Breast epithelium (tissue), 4 donors: ENCODE data around the gene MTUS2. TPM values are rescaled to one million over a fixed set of nuclear protein-coding genes. Genes with fewer than 3 reads are reported as not detected.

Experiments used
- DNase-seq, 2 donors: peaks; one replicate each; pipeline ENCODE4 v3.0.0-alpha.2; 2019; ENCODE audit warnings: low spot score in 2 of 2
- H3K27ac ChIP-seq, 2 donors: fragments of 200-600 bp; sonication (generic) in 1 of 2; one replicate each; pipeline ENCODE4 v1.5.1; 2016 to 2019; ENCODE audit warnings: mild to moderate bottlenecking in 1 of 2
- H3K27me3 ChIP-seq, 2 donors: fragments of 200-600 bp; sonication (generic) in 1 of 2; one replicate each; pipeline versions ENCODE4 v1.5.1 to v1.6.0; 2017 to 2019; ENCODE audit warnings: control low read depth in 1 of 2, mild to moderate bottlenecking in 1 of 2
- H3K36me3 ChIP-seq: fragments of 200-600 bp; one replicate; pipeline ENCODE4 v1.5.1; 2019
- H3K4me1 ChIP-seq, 2 donors: fragments of 200-600 bp; sonication (generic); one replicate each; pipeline ENCODE4 v1.5.1; 2016 to 2019; ENCODE audit warnings: control low read depth in 1 of 2
- H3K4me3 ChIP-seq, 3 donors: fragments of 200-600 bp; sonication (generic); 1 replicate in 2 of 3; 2 replicates in 1 of 3; pipeline ENCODE4 v1.5.1; 2016 to 2019; ENCODE audit warnings: mild to moderate bottlenecking in 3 of 3, moderate library complexity in 2 of 3
- H3K9me3 ChIP-seq, 2 donors: fragments of 200-600 bp; sonication (generic) in 1 of 2; one replicate each; pipeline ENCODE4 v1.5.1; 2016 to 2019; ENCODE audit warnings: control low read depth in 1 of 2
- POLR2A ChIP-seq: fragments of 450-650 bp; IDR thresholded peaks from one replicate; pipeline ENCODE4 v1.6.1; 2016; ENCODE audit warnings: antibody characterized with exemption, mild to moderate bottlenecking, moderate library complexity
- POLR2AphosphoS5 ChIP-seq, 3 donors: sonication (generic); formaldehyde crosslinking; IDR thresholded peaks; one replicate each; pipeline ENCODE4 v1.6.1; 2017; ENCODE audit warnings: antibody characterized with exemption in 3 of 3
- intact Hi-C: fragments of 100-400 bp; cut with DNase I; formaldehyde crosslinking; loops from one replicate; pipeline ENCODE4 v1.15.1; 2023; ENCODE audit warnings: low total_unique reads
- total RNA-seq, 3 donors: library from RNA; depleted of rRNA; stranded (reverse); fragments of >200 nt; gene quantifications; one replicate each; pipeline ENCODE4 v1.1.0, GENCODE V29; 2016
- TF ChIP-seq, protein P1 (sequence below), 3 donors: fragments of 450-650 bp; IDR thresholded peaks; one replicate each; pipeline ENCODE4 v1.5.1; 2016 to 2017; ENCODE audit warnings: antibody characterized with exemption in 3 of 3, mild to moderate bottlenecking in 3 of 3, moderate library complexity in 3 of 3

The MTUS2 gene
- total RNA-seq, 3 donors from 2014 or later, result under 0.01 to 1.0 TPM; not detected in 1

- DNase-seq, result no peak
- TF ChIP-seq, protein P1, sequence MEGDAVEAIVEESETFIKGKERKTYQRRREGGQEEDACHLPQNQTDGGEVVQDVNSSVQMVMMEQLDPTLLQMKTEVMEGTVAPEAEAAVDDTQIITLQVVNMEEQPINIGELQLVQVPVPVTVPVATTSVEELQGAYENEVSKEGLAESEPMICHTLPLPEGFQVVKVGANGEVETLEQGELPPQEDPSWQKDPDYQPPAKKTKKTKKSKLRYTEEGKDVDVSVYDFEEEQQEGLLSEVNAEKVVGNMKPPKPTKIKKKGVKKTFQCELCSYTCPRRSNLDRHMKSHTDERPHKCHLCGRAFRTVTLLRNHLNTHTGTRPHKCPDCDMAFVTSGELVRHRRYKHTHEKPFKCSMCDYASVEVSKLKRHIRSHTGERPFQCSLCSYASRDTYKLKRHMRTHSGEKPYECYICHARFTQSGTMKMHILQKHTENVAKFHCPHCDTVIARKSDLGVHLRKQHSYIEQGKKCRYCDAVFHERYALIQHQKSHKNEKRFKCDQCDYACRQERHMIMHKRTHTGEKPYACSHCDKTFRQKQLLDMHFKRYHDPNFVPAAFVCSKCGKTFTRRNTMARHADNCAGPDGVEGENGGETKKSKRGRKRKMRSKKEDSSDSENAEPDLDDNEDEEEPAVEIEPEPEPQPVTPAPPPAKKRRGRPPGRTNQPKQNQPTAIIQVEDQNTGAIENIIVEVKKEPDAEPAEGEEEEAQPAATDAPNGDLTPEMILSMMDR (IDR thresholded peaks at IDR 0.05), result no peak
- TF ChIP-seq POLR2AphosphoS5 (IDR thresholded peaks at IDR 0.05) (no peak), POLR2A (no peak)
- Histone ChIP-seq H3K9me3 (no peaks in the 10 kb centered on the region), H3K27me3 (no peaks in the 10 kb centered on the region), H3K27ac (no peak overlapping the region), H3K4me1 (no peaks in the 10 kb centered on the region), H3K36me3 (no peaks in the 10 kb centered on the region), H3K4me3 (no peak overlapping the region)
- intact Hi-C loops, result no loop called here
Measured at GRCh38 chr13:29436291-29436690, 616.2 kb downstream of the MTUS2 start.

GRCh38 chr13:29436721-29437280 is 616.7 kb downstream of the MTUS2 start:
- no peak overlapping the region for H3K27ac ChIP-seq
- no peaks in the 10 kb centered on the region for H3K36me3 ChIP-seq
- no peak for DNase-seq
- intact Hi-C loops, result no loop called here
- no peaks in the 10 kb centered on the region for H3K27me3 ChIP-seq
- TF ChIP-seq POLR2AphosphoS5 (IDR thresholded peaks at IDR 0.05) (no peak), POLR2A (no peak)
- TF ChIP-seq, protein P1 (IDR thresholded peaks at IDR 0.05), result no peak
- H3K4me3 ChIP-seq, result no peak overlapping the region
- no peaks in the 10 kb centered on the region for H3K4me1 ChIP-seq
- H3K9me3 ChIP-seq, result no peaks in the 10 kb centered on the region

GRCh38 chr13:29438769-29439168 is 618.6 kb downstream of the MTUS2 start:
- TF ChIP-seq, protein P1 (IDR thresholded peaks at IDR 0.05), result no peak
- TF ChIP-seq POLR2AphosphoS5 (IDR thresholded peaks at IDR 0.05) (no peak), POLR2A (no peak)
- H3K4me3 ChIP-seq, result no peak overlapping the region
- H3K4me1 ChIP-seq, result no peaks in the 10 kb centered on the region
- H3K27me3 ChIP-seq, result no peaks in the 10 kb centered on the region
- no peak overlapping the region for H3K27ac ChIP-seq
- intact Hi-C loops, result no loop called here
- H3K9me3 ChIP-seq, result no peaks in the 10 kb centered on the region
- H3K36me3 ChIP-seq, result no peaks in the 10 kb centered on the region
- DNase-seq, result no peak

- H3K27ac ChIP-seq, result no peak overlapping the region
- H3K4me1 ChIP-seq, result no peaks in the 10 kb centered on the region
- no peaks in the 10 kb centered on the region for H3K27me3 ChIP-seq
- no peaks in the 10 kb centered on the region for H3K36me3 ChIP-seq
- no peak overlapping the region for H3K4me3 ChIP-seq
- no peaks in the 10 kb centered on the region for H3K9me3 ChIP-seq
- no peak for TF ChIP-seq POLR2AphosphoS5 (IDR thresholded peaks at IDR 0.05)
- no peak for TF ChIP-seq POLR2A
- TF ChIP-seq, protein P1 (IDR thresholded peaks at IDR 0.05), result no peak
- intact Hi-C loops, result loop anchor here (10.0 kb wide), 1 partner anchor 1185 kb away; no protein-coding TSS in a partner anchor
- DNase-seq, result no peak
Measured at GRCh38 chr13:29439601-29440388, 619.7 kb downstream of the MTUS2 start.

GRCh38 chr13:29441306-29441705 is 621.2 kb downstream of the MTUS2 start:
- no peaks in the 10 kb centered on the region for H3K4me1 ChIP-seq
- H3K27ac ChIP-seq, result no peak overlapping the region
- no peak overlapping the region for H3K4me3 ChIP-seq
- intact Hi-C loops, result loop anchor here (10.0 kb wide), 1 partner anchor 1187 kb away; no protein-coding TSS in a partner anchor
- TF ChIP-seq, protein P1 (IDR thresholded peaks at IDR 0.05), result no peak
- no peak for TF ChIP-seq POLR2AphosphoS5 (IDR thresholded peaks at IDR 0.05)
- no peak for TF ChIP-seq POLR2A
- H3K27me3 ChIP-seq, result no peaks in the 10 kb centered on the region
- H3K9me3 ChIP-seq, result no peaks in the 10 kb centered on the region
- H3K36me3 ChIP-seq, result no peaks in the 10 kb centered on the region
- no peak for DNase-seq
